Measurements from ENCODE around the gene MPV17L. TPM values are rescaled to one million over a fixed set of nuclear protein-coding genes. Genes with fewer than 3 reads are reported as not detected.
"Not testable (repeated sequence)": the region's sequence is repeated elsewhere in the genome, so short reads cannot be mapped to it uniquely, and the experiment has no call there.

The MPV17L gene
- total RNA-seq, 1 experiment from 2014 or later = 0.29 TPM

GRCh38 chr16:15450624-15451023, 55.1 kb downstream of the MPV17L start:
- no peak overlapping the region for H3K4me3 ChIP-seq
- H3K4me1 ChIP-seq (replicated peaks) = no peaks in the 10 kb centered on the region
- no peaks in the 10 kb centered on the region for H3K36me3 ChIP-seq
- H3K27ac ChIP-seq = no peak overlapping the region
- no peak for DNase-seq (ENCODE audit: low read depth in 1 of 2, low spot score in 2 of 2)
- H3K9me3 ChIP-seq (replicated peaks) = no peaks in the 10 kb centered on the region
- no peaks in the 10 kb centered on the region for H3K27me3 ChIP-seq (replicated peaks)

GRCh38 chr16:15451098-15451731, 55.7 kb downstream of the MPV17L start:
- H3K4me3 ChIP-seq = no peak overlapping the region
- no peaks in the 10 kb centered on the region for H3K27me3 ChIP-seq (replicated peaks)
- H3K4me1 ChIP-seq (replicated peaks) = no peaks in the 10 kb centered on the region
- DNase-seq (ENCODE audit: low read depth in 1 of 2, low spot score in 2 of 2) = no peak
- no peaks in the 10 kb centered on the region for H3K36me3 ChIP-seq
- H3K27ac ChIP-seq = no peak overlapping the region
- no peaks in the 10 kb centered on the region for H3K9me3 ChIP-seq (replicated peaks)

GRCh38 chr16:15452246-15452855, 56.8 kb downstream of the MPV17L start:
- H3K27me3 ChIP-seq (replicated peaks) = no peaks in the 10 kb centered on the region

GRCh38 chr16:15453296-15453695, 57.7 kb downstream of the MPV17L start:
- not testable (repeated sequence) for H3K27me3 ChIP-seq (replicated peaks); H3K27ac ChIP-seq; H3K9me3 ChIP-seq (replicated peaks); H3K4me1 ChIP-seq (replicated peaks); H3K36me3 ChIP-seq; DNase-seq (ENCODE audit: low read depth in 1 of 2, low spot score in 2 of 2); H3K4me3 ChIP-seq

More at GRCh38 chr16:15452246-15452855, 56.8 kb downstream of the MPV17L start:
- H3K4me1 ChIP-seq (replicated peaks) = no peaks in the 10 kb centered on the region
- DNase-seq (ENCODE audit: low read depth in 1 of 2, low spot score in 2 of 2) = no peak
- H3K9me3 ChIP-seq (replicated peaks) = no peaks in the 10 kb centered on the region
- no peak overlapping the region for H3K4me3 ChIP-seq
- H3K36me3 ChIP-seq = no peaks in the 10 kb centered on the region
- H3K27ac ChIP-seq = no peak overlapping the region

GRCh38 chr16:15454933-15455332, 59.4 kb downstream of the MPV17L start:
- not testable (repeated sequence) for H3K27me3 ChIP-seq (replicated peaks); H3K27ac ChIP-seq; H3K9me3 ChIP-seq (replicated peaks); H3K36me3 ChIP-seq; H3K4me1 ChIP-seq (replicated peaks); DNase-seq (ENCODE audit: low read depth in 1 of 2, low spot score in 2 of 2); H3K4me3 ChIP-seq

GRCh38 chr16:15457400-15457799, 61.8 kb downstream of the MPV17L start:
- Histone ChIP-seq H3K9me3 (replicated peaks) (no peaks in the 10 kb centered on the region), H3K27me3 (replicated peaks) (no peaks in the 10 kb centered on the region), H3K4me3 (no peak overlapping the region), H3K27ac (no peak overlapping the region), H3K4me1 (replicated peaks) (peaks cover 3% of the 10 kb centered on the region; the same call in 1 of the 2 replicates), H3K36me3 (no peaks in the 10 kb centered on the region)
- no peak for DNase-seq (ENCODE audit: low read depth in 1 of 2, low spot score in 2 of 2)

GRCh38 chr16:15457958-15458357, 62.4 kb downstream of the MPV17L start:
- no peak for DNase-seq (ENCODE audit: low read depth in 1 of 2, low spot score in 2 of 2)
- peaks cover 3% of the 10 kb centered on the region; the same call in 1 of the 2 replicates for H3K4me1 ChIP-seq (replicated peaks)
- no peaks in the 10 kb centered on the region for H3K9me3 ChIP-seq (replicated peaks)
- H3K4me3 ChIP-seq = no peak overlapping the region
- no peaks in the 10 kb centered on the region for H3K36me3 ChIP-seq
- no peak overlapping the region for H3K27ac ChIP-seq
- H3K27me3 ChIP-seq (replicated peaks) = no peaks in the 10 kb centered on the region

- no peaks in the 10 kb centered on the region for H3K9me3 ChIP-seq (replicated peaks)
- DNase-seq (ENCODE audit: low read depth in 1 of 2, low spot score in 2 of 2) = no peak
- H3K27me3 ChIP-seq (replicated peaks) = no peaks in the 10 kb centered on the region
- no peak overlapping the region for H3K27ac ChIP-seq
- H3K36me3 ChIP-seq = no peaks in the 10 kb centered on the region
- H3K4me3 ChIP-seq = no peak overlapping the region
- H3K4me1 ChIP-seq (replicated peaks) = peaks cover 14% of the 10 kb centered on the region
Measured at GRCh38 chr16:15459791-15460190, 64.2 kb downstream of the MPV17L start.

- H3K4me3 ChIP-seq = no peak overlapping the region
- no peaks in the 10 kb centered on the region for H3K9me3 ChIP-seq (replicated peaks)
- DNase-seq (ENCODE audit: low read depth in 1 of 2, low spot score in 2 of 2) = no peak
- H3K27me3 ChIP-seq (replicated peaks) = no peaks in the 10 kb centered on the region
- peaks cover 16% of the 10 kb centered on the region for H3K4me1 ChIP-seq (replicated peaks)
- H3K27ac ChIP-seq = no peak overlapping the region
- H3K36me3 ChIP-seq = no peaks in the 10 kb centered on the region
Measured at GRCh38 chr16:15460601-15461000, 65.0 kb downstream of the MPV17L start.

GRCh38 chr16:15461376-15461775, 65.8 kb downstream of the MPV17L start:
- Histone ChIP-seq H3K27ac (no peak overlapping the region), H3K27me3 (replicated peaks) (no peaks in the 10 kb centered on the region), H3K4me3 (no peak overlapping the region), H3K36me3 (no peaks in the 10 kb centered on the region), H3K4me1 (replicated peaks) (peaks cover 16% of the 10 kb centered on the region), H3K9me3 (replicated peaks) (no peaks in the 10 kb centered on the region)
- DNase-seq (ENCODE audit: low read depth in 1 of 2, low spot score in 2 of 2) = no peak

Other genes with a start within 250 kb of the MPV17L start
- gene NPIPA5, start 17.5 kb upstream of the MPV17L start, total RNA-seq (2014; rRNA removed; shearing (Covaris generic)) = 3.2 and 15.1 TPM in 2 replicates
- gene BMERB1, start 38.8 kb downstream of the MPV17L start, total RNA-seq (2014; rRNA removed; shearing (Covaris generic)) = 29.1 and 34.6 TPM in 2 replicates
- 3.6 and 5.8 TPM in 2 replicates for gene MARF1, start 247.4 kb downstream of the MPV17L start, total RNA-seq (2014; rRNA removed; shearing (Covaris generic))